SU-DHL-6 (cell line): Measurements from ENCODE around the gene CPNE4.

Source experiments
- H2AFZ ChIP-seq: fragments of 200-600 bp; sonication (generic); 2 replicates; pipeline ENCODE4 v1.6.1; 2014; ENCODE audit warnings: low read depth, mild to moderate bottlenecking, moderate library complexity, mixed read lengths, antibody characterized with exemption, low read length; ENCODE audit not compliant: severe bottlenecking
- H3F3A ChIP-seq: fragments of 200-600 bp; shearing (Covaris generic); 2 replicates; pipeline ENCODE4 v1.6.0; 2016; ENCODE audit warnings: antibody characterized with exemption, mild to moderate bottlenecking; ENCODE audit not compliant: insufficient read depth
- H3K27ac ChIP-seq: fragments of 200-600 bp; sonication (generic); 2 replicates; pipeline ENCODE4 v1.5.1; 2016; ENCODE audit warnings: low read depth, mild to moderate bottlenecking, low read length, moderate library complexity, mixed read lengths
- H3K27me3 ChIP-seq: fragments of 200-600 bp; sonication (generic), shearing (Covaris generic); 2 replicates; pipeline ENCODE4 v1.6.0; 2014; ENCODE audit warnings: mild to moderate bottlenecking, low read length
- H3K36me3 ChIP-seq: fragments of 200-600 bp; sonication (generic); 2 replicates; pipeline ENCODE4 v1.6.1; 2014; ENCODE audit warnings: mild to moderate bottlenecking, low read length, mixed read lengths
- H3K4me2 ChIP-seq: fragments of 300-600, 200-600 bp; shearing (Covaris generic), sonication (generic); 2 replicates; pipeline ENCODE4 v1.6.0; 2014; ENCODE audit warnings: low read length, low read depth, mild to moderate bottlenecking; ENCODE audit not compliant: poor library complexity, severe bottlenecking
- H3K4me3 ChIP-seq: fragments of 200-600 bp; sonication (generic); 2 replicates; pipeline ENCODE4 v1.5.1; 2014; ENCODE audit warnings: antibody characterized with exemption, low read length, mild to moderate bottlenecking, mixed read lengths; ENCODE audit not compliant: insufficient read depth, poor library complexity, severe bottlenecking
- H3K79me2 ChIP-seq: fragments of 200-600 bp; sonication (generic); 2 replicates; pipeline ENCODE4 v1.6.1; 2014; ENCODE audit warnings: mild to moderate bottlenecking, low read length, moderate library complexity; ENCODE audit not compliant: insufficient read depth
- H3K9ac ChIP-seq: fragments of 200-600 bp; sonication (generic); 2 replicates; pipeline ENCODE4 v1.7.0; 2014; ENCODE audit warnings: mild to moderate bottlenecking, low read length
- H3K9me2 ChIP-seq: fragments of 200-600 bp; sonication (generic); replicated peaks from 2 replicates; pipeline ENCODE4 v1.6.1; 2014; ENCODE audit warnings: low read length; ENCODE audit not compliant: insufficient read depth
- H3K9me3 ChIP-seq: fragments of 200-600 bp; sonication (generic); 2 replicates; pipeline ENCODE4 v1.6.1; 2014; ENCODE audit warnings: low read length, mixed read lengths; ENCODE audit not compliant: insufficient read depth
- H4K20me1 ChIP-seq: fragments of 200-600 bp; sonication (generic); 2 replicates; pipeline ENCODE4 v1.6.1; 2014; ENCODE audit warnings: low read depth, mild to moderate bottlenecking, antibody characterized with exemption, low read length, moderate library complexity, mixed read lengths
- EZH2phosphoT487 ChIP-seq: fragments of 200-600 bp; sonication (generic), shearing (Covaris generic); conservative IDR thresholded peaks from 2 replicates; pipeline ENCODE4 v1.6.1; 2018; ENCODE audit warnings: mild to moderate bottlenecking, antibody characterized with exemption, low read length, moderate library complexity, mixed read lengths
- TF ChIP-seq, protein P1 (sequence below): fragments of 200-600 bp; sonication (generic); IDR thresholded peaks from one replicate; pipeline ENCODE4 v1.5.1; 2017; ENCODE audit warnings: antibody characterized with exemption, mild to moderate bottlenecking, low read length, moderate library complexity; ENCODE audit not compliant: insufficient read depth, poor library complexity, severe bottlenecking

The CPNE4 gene

DNA sequence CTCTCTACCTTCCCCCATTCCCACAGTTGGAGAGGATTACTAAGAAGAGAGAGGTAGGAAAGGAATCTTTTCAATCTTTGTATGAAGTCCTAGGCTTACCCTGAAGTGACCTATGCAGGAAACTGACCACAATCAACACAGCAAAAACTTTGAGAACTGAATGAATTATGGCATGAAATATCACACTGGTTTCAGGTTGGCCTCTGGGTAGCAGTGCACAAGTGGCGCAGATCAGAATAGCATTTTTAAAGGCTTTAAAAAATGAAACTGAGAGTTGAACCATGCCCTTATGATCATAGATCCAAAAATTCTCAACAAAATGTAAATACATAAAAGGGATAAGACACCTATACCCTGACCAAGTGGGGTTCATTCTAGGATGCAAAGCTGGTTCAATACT, 198.9 kb downstream of the CPNE4 start:
- no peaks in the 10 kb centered on the region for H4K20me1 ChIP-seq
- TF ChIP-seq, protein P1, sequence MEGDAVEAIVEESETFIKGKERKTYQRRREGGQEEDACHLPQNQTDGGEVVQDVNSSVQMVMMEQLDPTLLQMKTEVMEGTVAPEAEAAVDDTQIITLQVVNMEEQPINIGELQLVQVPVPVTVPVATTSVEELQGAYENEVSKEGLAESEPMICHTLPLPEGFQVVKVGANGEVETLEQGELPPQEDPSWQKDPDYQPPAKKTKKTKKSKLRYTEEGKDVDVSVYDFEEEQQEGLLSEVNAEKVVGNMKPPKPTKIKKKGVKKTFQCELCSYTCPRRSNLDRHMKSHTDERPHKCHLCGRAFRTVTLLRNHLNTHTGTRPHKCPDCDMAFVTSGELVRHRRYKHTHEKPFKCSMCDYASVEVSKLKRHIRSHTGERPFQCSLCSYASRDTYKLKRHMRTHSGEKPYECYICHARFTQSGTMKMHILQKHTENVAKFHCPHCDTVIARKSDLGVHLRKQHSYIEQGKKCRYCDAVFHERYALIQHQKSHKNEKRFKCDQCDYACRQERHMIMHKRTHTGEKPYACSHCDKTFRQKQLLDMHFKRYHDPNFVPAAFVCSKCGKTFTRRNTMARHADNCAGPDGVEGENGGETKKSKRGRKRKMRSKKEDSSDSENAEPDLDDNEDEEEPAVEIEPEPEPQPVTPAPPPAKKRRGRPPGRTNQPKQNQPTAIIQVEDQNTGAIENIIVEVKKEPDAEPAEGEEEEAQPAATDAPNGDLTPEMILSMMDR = no peak
- TF ChIP-seq EZH2phosphoT487 = no peak
- no peaks in the 10 kb centered on the region for H3K79me2 ChIP-seq
- H3K4me3 ChIP-seq = no peak overlapping the region
- no peak overlapping the region for H3K9ac ChIP-seq
- H3K4me2 ChIP-seq = no peak overlapping the region
- H3F3A ChIP-seq = no peaks in the 10 kb centered on the region
- no peaks in the 10 kb centered on the region for H3K36me3 ChIP-seq
- H3K9me2 ChIP-seq = no peaks in the 10 kb centered on the region
- no peak overlapping the region for H2AFZ ChIP-seq
- H3K27ac ChIP-seq = no peak overlapping the region
- H3K27me3 ChIP-seq = no peaks in the 10 kb centered on the region
- H3K9me3 ChIP-seq = no peaks in the 10 kb centered on the region

DNA sequence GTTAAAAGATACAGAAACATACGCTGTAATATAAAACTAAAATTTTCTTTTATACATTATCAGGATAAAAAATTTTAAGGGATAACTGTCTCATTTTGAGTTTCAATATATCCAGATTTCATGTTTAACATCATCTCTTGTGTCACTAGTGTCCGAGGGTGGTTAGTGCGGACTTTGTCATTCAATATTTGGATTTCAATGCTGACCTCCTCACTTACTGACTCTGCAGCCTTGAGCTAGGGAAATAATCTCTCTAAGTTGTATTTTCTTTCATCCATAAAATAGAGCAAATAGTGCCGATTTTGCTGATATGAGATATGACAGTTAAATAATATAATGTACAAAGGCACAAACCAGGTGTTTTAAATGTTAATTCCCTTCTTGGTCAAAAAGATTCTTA, 203.2 kb downstream of the CPNE4 start:
- Histone ChIP-seq H4K20me1 (no peaks in the 10 kb centered on the region), H2AFZ (no peak overlapping the region), H3K9me2 (no peaks in the 10 kb centered on the region), H3K9ac (no peak overlapping the region), H3K27me3 (no peaks in the 10 kb centered on the region), H3K4me2 (no peak overlapping the region), H3K4me3 (no peak overlapping the region), H3K9me3 (no peaks in the 10 kb centered on the region), H3K36me3 (no peaks in the 10 kb centered on the region), H3F3A (no peaks in the 10 kb centered on the region), H3K27ac (no peak overlapping the region), H3K79me2 (no peaks in the 10 kb centered on the region)
- no peak for TF ChIP-seq EZH2phosphoT487
- TF ChIP-seq, protein P1 = no peak

DNA sequence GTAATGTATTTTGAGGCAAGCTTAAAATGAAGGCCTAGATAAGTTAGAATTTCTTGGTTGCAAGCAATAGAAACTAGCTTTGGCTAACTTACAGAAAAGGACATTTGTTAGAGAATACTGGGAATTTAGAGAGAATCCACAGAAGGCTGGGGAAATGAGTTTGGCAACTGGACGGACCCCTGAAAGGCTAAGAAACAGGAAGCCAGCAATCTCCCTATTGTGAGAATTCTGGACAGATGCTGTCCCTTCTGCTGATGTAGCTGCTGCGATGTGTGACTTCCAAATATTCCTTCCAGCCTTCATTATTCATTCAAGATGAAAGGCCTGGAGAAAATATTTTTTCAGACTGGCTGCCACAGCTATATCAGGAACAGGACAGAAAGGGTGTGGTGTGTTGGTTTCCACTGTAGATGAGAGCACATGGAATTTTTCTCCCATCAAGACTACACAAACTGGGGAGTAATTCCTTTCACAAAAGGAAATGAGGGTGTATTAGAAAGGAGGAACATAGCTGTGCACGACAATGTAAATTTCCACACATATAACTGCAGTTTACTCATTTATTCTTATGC, 213.5 kb downstream of the CPNE4 start:
- Histone ChIP-seq H3K9ac (no peak overlapping the region), H3F3A (no peaks in the 10 kb centered on the region), H3K9me2 (no peaks in the 10 kb centered on the region), H3K36me3 (no peaks in the 10 kb centered on the region), H3K9me3 (no peaks in the 10 kb centered on the region), H2AFZ (no peak overlapping the region), H3K79me2 (no peaks in the 10 kb centered on the region), H3K27me3 (no peaks in the 10 kb centered on the region), H4K20me1 (no peaks in the 10 kb centered on the region), H3K27ac (no peak overlapping the region), H3K4me2 (no peak overlapping the region), H3K4me3 (no peak overlapping the region)
- TF ChIP-seq EZH2phosphoT487 = no peak
- TF ChIP-seq, protein P1 = no peak
